ENCODE measurements around the gene RBFOX2.
"Not testable (repeated sequence)": the region's sequence is repeated elsewhere in the genome, so short reads cannot be mapped to it uniquely, and the experiment has no call there.

The RBFOX2 gene

DNA sequence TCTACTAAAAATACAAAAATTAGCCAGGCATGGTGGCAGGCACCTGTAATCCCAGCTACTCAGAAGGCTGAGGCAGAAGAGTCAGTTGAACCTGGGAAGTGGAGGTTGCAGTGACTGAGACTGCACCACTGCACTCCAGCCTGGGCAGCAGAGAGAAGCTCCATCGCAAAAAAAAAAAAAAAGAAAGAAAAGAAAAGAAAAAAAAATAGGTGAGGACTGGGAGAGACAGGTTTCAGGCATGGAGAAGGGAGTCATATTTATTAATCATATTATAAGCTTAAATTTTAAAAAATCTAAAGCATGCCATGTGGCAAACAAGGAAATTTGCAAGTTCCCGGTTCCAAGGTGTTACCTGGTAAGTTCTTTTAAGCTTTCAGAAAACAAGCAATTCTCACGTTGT is 311.1 kb downstream of the RBFOX2 start, which contains the start of gene APOL5:
TSS of gene APOL5 (plus strand) at position 301 of the 400 bp plus-strand sequence. CDS start at position 301, 0 bp downstream.
- DNase-seq (ENCODE audit: low spot score) (no peak), FAIRE-seq (no peak)

DNA sequence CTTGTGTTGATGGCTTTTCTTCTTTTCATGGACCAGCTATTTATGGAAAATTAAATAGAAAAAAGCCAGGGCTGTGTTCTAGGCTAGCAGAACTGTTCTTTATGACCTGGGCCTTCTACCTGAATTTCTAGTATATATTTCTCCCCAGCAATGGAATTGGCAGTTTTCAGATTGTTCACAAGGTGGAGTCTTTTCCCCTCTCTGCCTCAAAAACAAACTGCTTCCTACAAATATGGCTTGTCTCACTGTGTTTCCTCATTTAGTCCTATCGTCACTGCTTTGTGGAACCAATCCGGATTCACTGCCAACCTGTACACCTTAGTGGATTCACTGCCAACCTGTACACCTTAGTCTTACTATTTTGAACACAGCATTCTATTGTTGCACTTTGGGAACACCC is 316.0 kb downstream of the RBFOX2 start:
- FAIRE-seq (no peak), DNase-seq (ENCODE audit: low spot score) (no peak)

DNA sequence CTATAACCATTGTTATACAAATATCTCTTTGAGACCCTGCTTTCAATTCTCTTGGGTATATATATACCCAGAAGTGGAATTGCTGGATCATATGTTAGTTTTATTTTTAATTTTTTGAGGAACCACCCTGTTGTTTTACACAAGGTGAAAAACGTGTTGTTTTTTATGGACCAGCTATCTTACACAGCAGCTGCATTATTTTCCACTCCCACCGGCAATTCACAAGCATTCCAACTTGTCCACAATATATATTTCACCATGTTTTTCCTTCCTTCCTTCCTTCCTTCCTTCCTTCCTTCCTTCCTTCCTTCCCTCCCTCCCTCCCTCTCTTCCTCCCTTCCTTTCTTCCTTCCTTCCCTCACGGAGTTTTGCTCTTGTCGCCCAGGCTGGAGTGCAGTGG is 317.3 kb downstream of the RBFOX2 start:
- no peak for FAIRE-seq
- DNase-seq (ENCODE audit: low spot score) = no peak

DNA sequence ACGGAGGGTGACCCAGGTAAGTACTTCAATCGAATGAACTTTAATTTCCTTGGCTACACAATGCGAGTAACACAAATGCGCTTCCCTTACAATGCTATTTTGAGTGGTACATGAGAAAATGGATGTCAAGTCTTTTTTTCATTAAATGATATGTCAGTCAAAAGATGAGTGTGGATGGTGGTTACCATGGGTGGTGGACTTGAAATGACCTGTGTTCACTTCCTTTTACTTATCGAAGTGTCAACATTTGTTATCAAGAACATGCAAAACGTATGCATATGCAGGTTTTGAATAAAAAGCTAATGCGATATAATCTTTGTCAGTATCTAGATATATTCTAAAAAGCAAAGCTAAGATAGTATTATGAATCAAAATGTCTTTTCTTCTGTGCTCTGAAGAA is 319.7 kb downstream of the RBFOX2 start:
- FAIRE-seq (no peak), DNase-seq (ENCODE audit: low spot score) (no peak)

DNA sequence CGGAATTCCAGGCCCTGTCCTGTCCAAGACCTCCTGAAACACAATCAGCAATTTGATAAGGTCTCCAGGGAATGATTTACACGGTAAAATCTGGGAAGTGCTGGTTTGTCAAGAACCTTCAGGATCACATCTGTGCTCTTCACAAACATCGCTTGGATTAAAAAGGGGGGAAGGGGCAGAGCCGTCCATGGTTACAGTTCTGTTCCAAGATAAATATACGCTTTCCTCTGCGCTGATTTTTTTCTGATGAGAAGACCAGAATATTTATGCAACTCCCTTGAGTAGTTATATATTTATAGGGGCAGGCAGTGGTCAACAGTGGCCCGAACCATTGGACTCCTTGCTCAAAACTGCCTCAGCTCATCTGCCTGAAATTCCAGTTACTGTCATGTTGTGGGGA is 320.2 kb downstream of the RBFOX2 start:
- DNase-seq (ENCODE audit: low spot score) (no peak), FAIRE-seq (no peak)

DNA sequence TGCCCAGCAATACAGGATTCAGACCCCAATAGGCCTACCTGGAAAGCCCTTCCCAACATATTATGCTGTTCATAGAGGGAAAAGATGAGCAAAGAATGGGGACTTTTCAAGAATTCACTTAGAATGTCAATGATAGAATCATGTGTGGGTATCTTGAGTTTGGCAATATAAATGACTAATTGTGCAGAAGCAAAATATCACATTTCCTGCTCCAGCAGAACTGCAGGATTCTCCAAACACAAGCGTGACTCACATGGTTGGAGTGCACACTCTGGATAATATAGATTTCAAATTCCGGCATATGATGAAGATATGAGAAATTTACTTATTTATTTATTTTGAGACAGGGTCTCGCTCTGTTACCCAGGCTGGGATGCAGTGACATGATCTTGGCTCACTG is 323.5 kb downstream of the RBFOX2 start:
- DNase-seq (ENCODE audit: low spot score) (peak; percentile 41), FAIRE-seq (peak; percentile 21)

DNA sequence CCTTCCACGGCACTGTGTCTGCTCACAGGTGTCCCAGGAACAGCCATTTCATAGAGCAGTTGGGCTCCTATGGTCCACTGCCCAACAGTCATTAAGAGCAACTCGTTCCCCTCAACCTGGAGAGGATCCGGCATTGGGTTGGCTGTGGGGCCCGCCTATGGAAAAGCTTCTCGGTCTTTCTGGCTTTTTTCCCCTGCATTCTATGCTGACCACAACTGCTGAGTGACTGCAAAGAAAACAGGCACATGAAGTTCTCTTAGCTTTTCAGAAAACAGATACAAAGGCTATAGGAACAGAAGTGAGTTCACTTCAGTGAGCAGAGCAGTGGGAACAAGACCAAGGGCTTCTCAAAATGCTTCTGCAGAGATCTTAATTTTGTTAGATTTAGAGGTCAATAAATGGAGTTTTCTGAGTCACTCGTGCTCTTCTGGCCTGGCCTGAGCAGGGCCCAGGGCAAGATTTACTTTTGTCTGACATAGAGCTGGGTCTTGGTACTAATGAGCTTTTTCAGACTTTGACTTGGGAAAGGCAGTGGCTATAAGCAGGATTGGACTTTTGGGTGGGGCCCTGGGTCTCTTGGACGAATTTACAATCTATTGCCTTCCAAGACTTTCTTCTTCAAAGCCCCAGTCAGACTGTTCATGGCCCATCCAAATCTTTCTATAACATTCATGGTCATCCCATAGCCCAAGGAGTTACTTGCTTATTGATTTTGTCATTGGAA is 324.6 kb downstream of the RBFOX2 start:
- FAIRE-seq = no peak
- DNase-seq (ENCODE audit: low spot score) = no peak

DNA sequence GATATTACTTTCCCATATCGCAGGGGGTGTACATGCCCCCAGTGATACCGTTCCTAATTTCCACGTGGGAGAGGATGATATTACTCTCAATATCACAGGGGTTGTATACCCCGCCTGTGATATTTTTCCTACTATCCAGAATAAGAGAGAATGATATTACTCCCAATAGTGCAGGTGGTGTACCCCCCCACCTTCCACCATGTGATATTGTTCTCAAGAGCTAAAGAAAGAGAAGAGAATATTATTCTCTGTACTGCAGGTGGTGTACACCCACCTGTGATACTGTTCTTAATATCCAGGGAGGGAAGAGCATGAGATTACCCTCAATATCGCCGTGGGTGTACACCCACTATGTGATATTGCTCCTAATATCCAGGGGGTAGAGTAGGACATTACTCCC is 328.8 kb downstream of the RBFOX2 start:
- not testable (repeated sequence) for FAIRE-seq; DNase-seq (ENCODE audit: low spot score)

DNA sequence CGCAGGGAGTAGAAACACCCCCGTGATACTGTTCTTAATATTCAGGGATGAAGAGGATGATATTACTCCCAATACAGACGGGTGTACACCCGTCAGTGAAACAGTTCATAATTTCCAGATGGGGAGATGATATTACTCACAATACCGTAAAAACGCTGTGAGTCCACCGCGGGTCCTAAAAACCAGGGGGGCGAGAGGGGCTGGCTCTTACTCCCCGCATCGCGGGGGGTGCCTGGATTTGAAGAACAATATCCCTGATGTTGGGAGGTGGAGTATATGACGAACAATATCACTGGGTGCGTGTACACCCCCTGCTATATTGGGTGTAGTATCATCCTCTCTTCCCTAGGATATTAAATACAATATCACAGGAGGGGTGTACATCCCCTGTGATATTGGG is 331.5 kb downstream of the RBFOX2 start:
- DNase-seq (ENCODE audit: low spot score) (no peak), FAIRE-seq (no peak)

DNA sequence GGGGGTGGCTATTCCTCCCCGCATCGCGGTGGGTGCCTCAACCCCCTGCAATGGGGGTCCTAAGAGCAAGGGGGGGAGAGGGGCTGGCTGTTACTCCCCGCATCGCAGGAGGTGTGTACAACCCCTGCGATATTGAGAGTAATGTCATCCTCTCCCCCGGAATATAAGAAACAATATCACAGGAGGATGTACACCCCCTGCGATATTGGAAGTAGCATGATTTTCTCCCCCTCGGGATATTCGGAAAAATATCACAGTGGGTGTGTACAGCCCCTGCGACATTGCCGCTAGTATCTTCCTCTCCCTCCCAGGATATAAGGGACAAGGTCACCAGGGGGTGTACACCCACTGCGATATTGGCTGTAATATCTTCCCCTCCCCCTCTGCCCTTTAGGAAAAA is 333.4 kb downstream of the RBFOX2 start:
- no peak for FAIRE-seq
- no peak for DNase-seq (ENCODE audit: low spot score)

DNA sequence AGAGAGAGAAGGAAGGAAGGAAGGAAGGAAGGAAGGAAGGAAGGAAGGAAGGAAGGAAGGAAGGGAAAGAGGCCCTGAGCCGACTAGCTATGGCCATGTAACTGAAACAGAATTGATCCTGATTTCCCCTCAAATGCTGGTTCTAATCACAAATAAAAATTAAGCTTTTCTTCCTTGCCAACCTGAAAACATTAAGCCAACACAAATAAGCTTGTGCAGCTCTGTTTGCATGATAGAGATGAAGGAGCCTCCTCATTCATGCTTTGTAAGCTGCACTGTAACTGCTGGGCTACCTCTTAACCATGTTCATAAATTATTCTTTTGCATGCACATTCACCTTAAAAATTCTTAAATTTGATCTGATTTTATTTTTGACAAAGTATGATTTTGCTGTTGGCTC is 338.6 kb downstream of the RBFOX2 start:
- FAIRE-seq = no peak
- DNase-seq (ENCODE audit: low spot score) = no peak

DNA sequence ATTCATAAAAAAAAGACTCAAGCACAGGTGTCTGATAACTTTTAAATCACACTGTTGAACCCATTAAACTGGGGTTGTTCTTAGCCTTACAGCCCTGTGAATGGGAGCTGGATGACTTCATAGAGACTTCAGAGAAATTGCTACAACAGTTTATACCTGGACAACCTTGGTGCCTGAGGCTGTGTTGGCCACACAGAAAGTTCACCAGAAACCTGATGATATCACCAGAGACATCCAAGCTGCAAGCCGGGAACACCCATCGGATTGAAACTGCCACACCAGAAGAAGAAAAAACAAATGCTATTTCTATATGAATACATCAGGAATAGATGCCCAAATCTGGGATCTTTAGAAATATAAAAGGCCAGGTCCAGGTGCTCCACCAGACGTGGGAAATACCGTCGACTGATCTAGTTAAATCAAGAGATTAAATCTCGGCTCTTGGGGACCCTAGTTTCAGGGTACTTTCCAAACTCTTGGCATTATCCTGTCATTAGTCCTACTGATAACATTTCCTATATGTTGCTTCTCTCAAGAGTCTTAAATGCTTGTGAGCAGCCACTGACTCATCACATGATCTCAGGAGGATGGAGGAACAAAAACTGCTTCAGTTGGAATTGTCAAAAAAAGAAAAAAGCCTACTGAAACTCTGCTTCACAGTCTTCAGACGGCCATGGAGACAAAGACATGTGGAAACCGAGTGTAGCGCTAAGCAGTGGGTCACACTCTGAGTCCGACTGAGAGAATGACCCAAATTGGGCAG is 339.5 kb downstream of the RBFOX2 start:
- FAIRE-seq (no peak), DNase-seq (ENCODE audit: low spot score) (no peak)
